T-helper 17 cell (primary cell): Measurements from ENCODE around the gene CD69. TPM values are rescaled to one million over a fixed set of nuclear protein-coding genes. Genes with fewer than 3 reads are reported as not detected.
"Not testable (repeated sequence)": the region's sequence is repeated elsewhere in the genome, so short reads cannot be mapped to it uniquely, and the experiment has no call there.

Experiments used
- ATAC-seq: fragments of 150-1000 bp; cut with Tn5 transposase; 2 replicates; pipeline ENCODE4 v1.10.0; 2021; ENCODE audit warnings: mild to moderate bottlenecking, moderate library complexity
- DNase-seq, 3 donors: peaks; one replicate each; pipeline versions ENCODE4 v3.0.0 to v3.0.0-alpha.2; 2020 to 2021
- H3K9me3 ChIP-seq: one replicate; pipeline ENCODE4 v1.7.0; 2013; ENCODE audit warnings: low read length, mild to moderate bottlenecking; ENCODE audit not compliant: control insufficient read depth, poor library complexity, severe bottlenecking
- H3K27ac Mint-ChIP-seq: one replicate; pipeline ENCODE4 v1.8.0; 2022; ENCODE audit warnings: mild to moderate bottlenecking, moderate library complexity, mixed read lengths
- H3K27me3 Mint-ChIP-seq: one replicate; pipeline ENCODE4 v1.8.0; 2022; ENCODE audit warnings: mixed read lengths
- H3K36me3 Mint-ChIP-seq: one replicate; pipeline ENCODE4 v1.8.0; 2022; ENCODE audit warnings: low read depth, mixed read lengths
- H3K4me1 Mint-ChIP-seq: one replicate; pipeline ENCODE4 v1.8.0; 2022; ENCODE audit warnings: mild to moderate bottlenecking, mixed read lengths
- H3K4me3 Mint-ChIP-seq: one replicate; pipeline ENCODE4 v1.8.0; 2022; ENCODE audit warnings: mild to moderate bottlenecking, moderate library complexity, mixed read lengths
- total RNA-seq, 4 donors: library from RNA in 2 of 4; stranded (reverse) in 2 of 4; gene quantifications; one replicate each; pipeline ENCODE4 v1.2.3 and lab custom pipeline; 2022 to 2026

CD69 gene
- total RNA-seq, 2 donors from 2014 or later = 1,001 to 1,104 TPM

DNA sequence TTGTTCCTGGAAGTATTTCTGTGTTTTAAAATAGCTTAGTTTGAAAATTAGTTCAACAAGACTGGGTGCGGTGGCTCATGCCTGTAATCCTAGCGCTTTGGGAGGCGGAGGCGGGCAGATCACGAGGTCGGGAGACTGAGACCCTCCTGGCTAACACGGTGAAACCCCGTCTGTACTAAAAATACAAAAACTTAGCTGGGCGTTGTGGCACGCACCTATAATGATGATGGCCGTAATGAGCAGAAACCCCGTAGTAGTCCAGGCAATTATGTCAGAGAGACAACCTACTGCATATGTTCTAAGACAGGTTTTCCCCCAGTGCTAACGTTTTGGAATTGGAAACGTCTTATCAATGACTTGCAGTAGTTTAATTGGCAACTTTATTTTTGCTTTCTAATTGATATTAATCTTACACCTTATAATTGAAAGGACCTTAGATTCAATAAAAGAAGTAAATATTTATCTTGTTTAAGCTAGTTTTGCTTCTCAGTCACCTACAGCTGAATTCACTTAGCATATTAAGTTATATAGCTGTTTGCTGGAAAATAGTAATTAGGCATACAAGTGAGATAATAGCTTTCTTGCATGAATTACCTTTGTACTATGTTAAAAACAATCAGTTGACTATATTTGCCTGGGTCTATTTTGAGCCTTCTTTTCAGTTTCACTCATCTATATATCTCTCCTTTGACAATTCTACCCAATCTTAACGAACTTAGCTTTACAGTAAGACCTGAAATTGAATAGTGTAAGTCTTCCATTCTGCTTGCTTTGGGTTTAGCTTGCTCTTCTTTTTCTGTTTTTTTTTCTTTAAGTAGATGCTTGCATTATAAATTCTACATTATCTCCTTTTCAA, 43.4 kb downstream of the CD69 start:
- no peaks in the 10 kb centered on the region for H3K27me3 Mint-ChIP-seq
- no peaks in the 10 kb centered on the region for H3K36me3 Mint-ChIP-seq
- no peak overlapping the region for H3K27ac Mint-ChIP-seq
- H3K4me3 Mint-ChIP-seq = no peak overlapping the region
- H3K4me1 Mint-ChIP-seq = peaks cover 8% of the 10 kb centered on the region
- DNase-seq (no peak), ATAC-seq (no peak)
- no peaks in the 10 kb centered on the region for H3K9me3 ChIP-seq

DNA sequence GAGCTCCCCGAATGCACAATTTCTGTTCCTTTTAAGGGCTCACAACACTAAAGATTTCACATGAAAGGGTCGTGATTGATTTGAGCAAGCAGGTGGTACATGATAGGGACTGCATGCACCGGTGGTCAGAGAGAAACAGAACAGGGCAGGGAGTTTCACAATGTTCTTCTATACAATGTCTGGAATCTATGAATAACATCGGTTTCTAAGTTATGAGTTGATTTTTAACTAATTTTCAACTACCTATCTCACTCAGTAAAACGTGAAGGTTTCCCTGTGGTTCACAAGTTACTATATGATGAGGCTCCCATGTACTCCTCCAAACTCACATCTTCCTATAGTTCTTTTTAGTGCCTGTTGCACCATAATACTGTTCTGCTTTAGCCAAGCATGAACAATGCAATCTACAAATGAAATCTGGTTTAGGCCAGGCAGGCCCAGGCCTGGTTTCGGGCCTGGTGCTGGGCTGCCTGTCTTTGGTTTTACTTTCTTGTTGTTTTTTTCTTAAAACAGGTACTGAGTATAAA, 47.6 kb downstream of the CD69 start:
- not testable (repeated sequence) for DNase-seq, H3K27me3 Mint-ChIP-seq, H3K9me3 ChIP-seq, ATAC-seq, H3K36me3 Mint-ChIP-seq, H3K4me3 Mint-ChIP-seq
- H3K27ac Mint-ChIP-seq = peak overlapping the region; percentile 72
- H3K4me1 Mint-ChIP-seq = peaks cover 24% of the 10 kb centered on the region

DNA sequence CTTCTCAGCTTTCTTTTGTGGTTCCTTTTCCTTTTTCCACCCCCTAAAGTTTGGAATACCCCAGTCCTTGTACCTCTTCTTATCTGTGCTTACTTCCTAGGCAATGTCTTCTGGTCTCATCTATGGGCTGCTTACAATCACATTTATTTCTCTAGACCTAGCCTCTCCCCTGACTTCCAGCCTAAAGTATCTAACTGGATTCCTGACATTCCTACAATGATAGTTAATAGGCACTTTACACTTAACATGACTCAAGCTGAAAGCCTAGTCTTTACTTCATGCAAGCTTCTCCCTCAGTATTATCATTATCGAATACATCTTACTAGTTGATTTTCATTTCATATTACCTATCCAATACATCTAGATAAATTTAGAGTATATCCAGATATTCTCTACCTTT, 49.0 kb downstream of the CD69 start:
- no peak for ATAC-seq
- peak overlapping the region; percentile 72 for H3K27ac Mint-ChIP-seq

GRCh38 chr12:9710584-9711375, 49.9 kb downstream of the CD69 start:
- H3K27ac Mint-ChIP-seq = peak overlapping the region; percentile 98

More for the DNA sequence above, 49.0 kb downstream of the CD69 start:
- no peaks in the 10 kb centered on the region for H3K9me3 ChIP-seq
- H3K27me3 Mint-ChIP-seq = no peaks in the 10 kb centered on the region
- no peak for DNase-seq
- no peaks in the 10 kb centered on the region for H3K36me3 Mint-ChIP-seq
- H3K4me1 Mint-ChIP-seq = peaks cover 36% of the 10 kb centered on the region
- H3K4me3 Mint-ChIP-seq = peak overlapping the region; percentile 42

DNA sequence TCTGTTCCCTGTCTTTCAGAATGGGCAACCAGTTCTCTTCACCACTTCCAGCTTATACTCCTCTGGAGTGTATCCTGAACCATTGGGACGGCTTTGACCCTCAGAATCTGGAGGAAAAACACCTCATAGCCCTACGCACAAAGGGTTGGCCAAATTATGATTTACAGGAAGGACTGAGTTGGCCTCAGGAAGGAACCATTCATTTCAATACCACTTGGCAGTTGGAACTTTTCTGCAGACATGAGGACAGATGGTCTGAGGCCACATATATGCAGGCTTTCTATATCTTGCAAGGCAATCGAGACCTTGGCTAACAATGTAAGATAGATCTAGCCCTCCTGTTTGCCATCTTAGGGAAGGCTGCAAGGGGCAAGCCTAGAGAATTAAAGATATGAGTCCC, 51.8 kb downstream of the CD69 start:
- H3K4me1 Mint-ChIP-seq = peaks cover 43% of the 10 kb centered on the region

More at GRCh38 chr12:9710584-9711375, 49.9 kb downstream of the CD69 start:
- no peak overlapping the region for H3K4me3 Mint-ChIP-seq
- ATAC-seq (no peak), DNase-seq (no peak)
- peaks cover 42% of the 10 kb centered on the region for H3K4me1 Mint-ChIP-seq
- H3K27me3 Mint-ChIP-seq = no peaks in the 10 kb centered on the region
- no peaks in the 10 kb centered on the region for H3K9me3 ChIP-seq
- H3K36me3 Mint-ChIP-seq = no peaks in the 10 kb centered on the region

DNA sequence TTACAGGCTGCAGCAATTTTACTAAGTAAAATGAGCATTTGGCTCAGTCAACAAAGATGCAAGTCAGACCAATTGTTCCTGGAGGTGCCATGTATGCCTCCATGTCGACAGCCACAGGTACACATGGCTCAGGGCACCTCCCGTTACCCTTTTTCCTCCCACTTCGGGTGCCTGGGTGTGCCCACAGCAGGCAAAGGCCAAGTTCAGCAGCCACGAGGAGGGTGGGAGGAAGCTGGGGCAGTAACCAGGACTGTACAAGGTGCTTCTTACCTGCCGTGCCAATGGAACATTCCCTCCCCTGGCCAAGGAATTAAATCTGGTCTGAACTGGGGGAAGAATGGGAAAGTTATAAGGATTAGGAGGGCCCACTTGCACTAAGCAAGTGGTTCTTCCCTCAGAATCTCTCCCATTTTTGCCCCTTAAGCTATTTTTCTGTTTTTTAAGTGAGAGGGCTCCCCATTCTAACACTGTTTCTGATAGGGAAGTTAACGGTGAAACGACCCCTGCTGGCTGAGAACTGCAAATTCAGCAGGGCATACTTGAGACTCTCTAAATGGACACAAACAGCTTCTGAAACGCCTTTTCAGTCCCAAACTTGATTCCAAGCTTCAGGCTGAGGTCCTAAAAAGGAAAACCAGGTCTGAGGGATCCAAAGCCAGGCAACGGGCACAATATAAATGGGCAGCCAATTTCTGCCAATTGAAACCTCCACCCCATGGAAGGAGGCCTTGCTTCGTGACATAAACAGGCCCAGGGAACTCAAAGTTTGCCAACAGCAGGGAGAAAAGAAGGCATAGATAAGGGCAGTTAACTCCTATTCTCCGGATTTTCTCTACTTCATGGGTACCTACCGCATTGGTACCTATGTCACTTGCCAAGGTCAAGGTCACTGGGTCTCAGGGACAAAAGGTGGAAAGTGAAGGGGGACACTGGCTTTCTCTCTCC, 52.6 kb downstream of the CD69 start:
- H3K9me3 ChIP-seq = no peaks in the 10 kb centered on the region
- Mint-ChIP-seq H3K27me3 (no peaks in the 10 kb centered on the region), H3K4me1 (peaks cover 43% of the 10 kb centered on the region), H3K27ac (peak overlapping the region; percentile 98), H3K36me3 (no peaks in the 10 kb centered on the region), H3K4me3 (peak overlapping the region; percentile 84)
- DNase-seq (peak; percentile 24 to 54 (median 46)), ATAC-seq (peak; percentile 87)

More for the DNA sequence above, 51.8 kb downstream of the CD69 start:
- H3K36me3 Mint-ChIP-seq = no peaks in the 10 kb centered on the region
- no peak overlapping the region for H3K4me3 Mint-ChIP-seq
- DNase-seq = no peak
- H3K27me3 Mint-ChIP-seq = no peaks in the 10 kb centered on the region
- H3K27ac Mint-ChIP-seq = peak overlapping the region; percentile 98
- no peak for ATAC-seq
- H3K9me3 ChIP-seq = no peaks in the 10 kb centered on the region

DNA sequence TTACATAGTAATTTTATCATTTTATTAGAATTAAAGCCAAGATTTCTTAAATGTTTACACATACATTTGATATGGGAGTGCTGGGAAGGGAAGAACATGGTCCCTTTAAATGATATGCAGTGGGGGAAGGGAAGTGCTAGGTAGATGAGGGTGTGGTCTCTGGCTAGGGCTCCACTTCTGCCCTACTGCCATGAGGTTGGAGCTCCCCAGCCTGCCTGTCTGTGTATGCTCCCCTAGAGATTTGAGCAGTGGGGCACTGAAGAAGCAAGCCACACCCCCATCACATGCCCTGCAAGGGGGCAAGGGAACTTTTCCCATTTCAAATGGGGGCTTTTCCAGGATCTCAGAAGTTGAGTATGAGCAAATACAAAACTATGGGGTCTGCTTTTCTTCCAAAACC, 53.3 kb downstream of the CD69 start:
- Mint-ChIP-seq H3K27ac (peak overlapping the region; percentile 98), H3K4me3 (peak overlapping the region; percentile 84), H3K4me1 (peaks cover 50% of the 10 kb centered on the region), H3K36me3 (no peaks in the 10 kb centered on the region), H3K27me3 (no peaks in the 10 kb centered on the region)
- no peak for DNase-seq
- peak; percentile 44 for ATAC-seq
- H3K9me3 ChIP-seq = no peaks in the 10 kb centered on the region

DNA sequence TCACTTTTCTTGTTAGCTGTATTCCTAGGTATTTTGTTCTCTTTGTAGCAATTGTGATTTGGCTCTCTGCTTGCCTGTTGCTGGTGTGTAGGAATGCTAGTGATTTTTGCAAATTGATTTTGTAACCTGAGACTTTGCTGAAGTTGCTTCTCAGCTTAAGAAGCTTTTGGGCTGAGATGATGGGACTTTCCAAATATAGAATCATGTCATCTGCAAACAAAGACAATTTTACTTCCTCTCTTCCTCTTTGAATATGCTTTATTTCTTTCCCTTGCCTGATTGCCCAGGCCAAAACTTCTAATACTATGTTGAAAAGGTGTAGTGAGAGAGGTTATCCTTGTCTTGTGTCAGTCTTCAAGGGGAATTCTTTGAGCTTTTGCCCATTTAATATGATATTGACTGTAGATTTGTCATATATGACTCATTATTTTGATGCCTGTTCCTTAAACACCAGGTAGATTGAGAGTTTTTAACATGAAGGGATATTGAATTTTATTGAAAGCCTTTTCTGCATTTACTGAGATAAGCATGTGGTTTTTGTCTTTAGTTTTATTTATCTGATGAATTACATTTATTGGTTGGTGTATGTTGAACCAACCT, 54.5 kb downstream of the CD69 start:
- H3K27me3 Mint-ChIP-seq = no peaks in the 10 kb centered on the region
- H3K4me1 Mint-ChIP-seq = peaks cover 56% of the 10 kb centered on the region
- H3K27ac Mint-ChIP-seq = peak overlapping the region; percentile 98
- ATAC-seq (no peak), DNase-seq (no peak)
- H3K9me3 ChIP-seq = no peaks in the 10 kb centered on the region
- H3K4me3 Mint-ChIP-seq = peak overlapping the region; percentile 1
- no peaks in the 10 kb centered on the region for H3K36me3 Mint-ChIP-seq

DNA sequence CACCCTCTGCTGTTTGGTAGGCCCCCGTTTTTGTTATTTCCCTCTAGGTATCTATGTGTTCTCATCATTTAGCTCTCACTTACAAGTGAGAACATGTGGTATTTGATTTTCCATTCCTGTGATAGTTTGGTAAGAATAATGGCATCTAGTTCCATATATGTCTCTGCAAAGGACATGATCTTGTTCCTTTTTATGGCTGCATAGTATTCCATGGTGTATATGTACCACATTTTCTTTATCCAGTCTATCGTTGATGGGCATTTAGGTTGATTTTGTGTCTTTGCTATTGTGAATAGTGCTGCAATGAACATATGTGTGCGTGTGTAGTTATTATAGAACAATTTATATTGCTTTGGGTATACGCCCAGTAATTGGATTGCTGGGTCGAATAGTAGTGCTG, 56.1 kb downstream of the CD69 start:
- not testable (repeated sequence) for ATAC-seq, H3K27me3 Mint-ChIP-seq, H3K27ac Mint-ChIP-seq, H3K4me3 Mint-ChIP-seq, H3K36me3 Mint-ChIP-seq, H3K9me3 ChIP-seq, DNase-seq
- H3K4me1 Mint-ChIP-seq = peaks cover 52% of the 10 kb centered on the region

Other genes with a start within 250 kb of the CD69 start
- gene KLRB1, start 153.0 kb downstream of the CD69 start, total RNA-seq = 100 to 1,000 TPM; 182 to 229 TPM
- gene CLEC2D, start 91.2 kb downstream of the CD69 start, total RNA-seq = 100 to 1,000 TPM; 151 to 173 TPM
- gene CLECL1, start 27.8 kb downstream of the CD69 start, total RNA-seq = 1 to 10 TPM; 1.5 TPM
- under 1 TPM; 0.52 to 0.57 TPM for gene KLRF1, start 66.6 kb upstream of the CD69 start, total RNA-seq
- gene CLEC2B, start 108.5 kb upstream of the CD69 start, total RNA-seq = 100 to 1,000 TPM in 1 of 2 donors, 10 to 100 TPM in 1; 59.9 to 116 TPM
- not detected for gene KLRF2, start 120.6 kb upstream of the CD69 start, total RNA-seq
- not detected for gene CLEC2A, start 171.5 kb upstream of the CD69 start, total RNA-seq
- 1 to 10 TPM in 1 of 2 donors, under 1 TPM in 1; 0.37 to 4.6 TPM for gene CLEC12A, start 210.5 kb upstream of the CD69 start, total RNA-seq
- 10 to 100 TPM in 1 of 2 donors, under 1 TPM in 1; 0.94 to 21.1 TPM for gene CLEC1B, start 238.2 kb upstream of the CD69 start, total RNA-seq
- under 1 TPM in 1 of 2 donors, not detected in 1; 0.25 TPM for gene CLEC12B, start 249.7 kb upstream of the CD69 start, total RNA-seq